SK-MEL-5 (cell line): ENCODE measurements around the gene NTMT2. TPM values are rescaled to one million over a fixed set of nuclear protein-coding genes. Genes with fewer than 3 reads are reported as not detected.
"Not testable (repeated sequence)": the region's sequence is repeated elsewhere in the genome, so short reads cannot be mapped to it uniquely, and the experiment has no call there.

Source experiments
- DNase-seq: peaks from one replicate; pipeline ENCODE4 v3.0.0-alpha.2; 2016; ENCODE audit warnings: low read depth, low spot score
- in situ Hi-C: cut with HindIII; loops from 2 replicates; pipeline ENCODE4 v1.10.0; 2016; ENCODE audit warnings: low sequenced_read_pairs, high pct_unique_total_duplicates, low pct_unique_long_range_greater_than_20kb
- total RNA-seq: library from RNA; depleted of rRNA; stranded (reverse); fragments of >200 nt; shearing (Covaris generic); gene quantifications from 2 replicates; pipeline ENCODE4 v1.2.3, GENCODE V29; 2014

The NTMT2 gene
- total RNA-seq, 1 experiment from 2014 or later = not detected

DNA sequence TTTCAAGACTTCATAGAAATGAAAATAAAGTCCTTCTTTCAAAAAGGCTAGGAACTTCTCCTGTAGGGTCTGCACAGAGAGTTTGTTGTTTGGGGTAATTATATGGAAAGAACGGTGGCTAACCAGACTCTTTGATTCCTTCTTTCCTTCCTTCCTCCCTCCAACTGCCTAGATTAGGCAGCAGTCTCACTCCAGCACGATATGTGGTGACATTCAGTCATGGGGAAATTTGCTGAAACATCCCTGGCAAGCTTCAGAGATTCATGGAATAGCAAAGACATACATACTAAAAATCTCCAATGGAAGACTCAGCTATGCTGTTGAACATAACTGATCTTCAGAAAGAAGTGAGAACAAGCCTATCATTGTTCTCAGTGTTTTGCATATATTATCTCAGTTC lies 4.3 kb downstream of the NTMT2 start:
- in situ Hi-C loops = no loop called here
- DNase-seq = peak; percentile 82

DNA sequence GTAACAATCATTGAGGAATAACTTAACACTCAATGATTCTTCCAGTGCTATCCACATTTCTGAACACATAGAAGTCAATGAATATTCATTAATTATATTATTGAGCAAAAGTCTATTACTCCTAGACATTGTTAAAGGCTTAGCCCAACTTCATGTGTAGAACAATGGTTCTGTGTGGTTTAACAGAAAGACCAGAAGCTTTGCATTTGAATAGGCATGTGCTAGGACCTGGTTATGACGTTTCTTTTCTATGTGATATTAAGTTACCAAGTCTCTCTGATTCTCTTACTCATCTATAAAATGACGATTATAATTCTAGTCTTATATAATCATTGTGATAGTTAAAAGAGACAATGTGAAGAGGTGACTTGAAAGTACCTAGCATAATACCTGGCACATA lies 5.2 kb downstream of the NTMT2 start:
- no peak for DNase-seq
- in situ Hi-C loops = no loop called here

DNA sequence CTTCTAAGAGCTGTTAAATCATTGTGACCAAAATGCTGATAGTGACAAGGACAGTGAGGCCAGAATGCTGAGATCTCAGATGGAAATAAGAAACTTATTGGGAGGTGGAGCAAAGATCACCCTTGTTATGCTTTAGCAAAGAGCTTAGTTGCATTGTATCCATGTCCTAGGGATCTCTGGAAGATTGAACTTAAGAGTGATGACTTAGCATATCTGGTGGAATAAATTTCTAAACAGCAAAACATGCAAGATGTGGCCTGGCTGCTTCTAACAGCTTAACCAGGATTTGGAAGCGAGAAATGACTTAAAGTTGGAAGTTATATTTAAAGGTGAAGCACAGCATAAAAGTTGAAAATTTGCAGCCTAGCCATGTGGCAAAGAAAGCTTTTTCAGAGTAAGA lies 7.7 kb downstream of the NTMT2 start:
- in situ Hi-C loops = no loop called here
- no peak for DNase-seq

DNA sequence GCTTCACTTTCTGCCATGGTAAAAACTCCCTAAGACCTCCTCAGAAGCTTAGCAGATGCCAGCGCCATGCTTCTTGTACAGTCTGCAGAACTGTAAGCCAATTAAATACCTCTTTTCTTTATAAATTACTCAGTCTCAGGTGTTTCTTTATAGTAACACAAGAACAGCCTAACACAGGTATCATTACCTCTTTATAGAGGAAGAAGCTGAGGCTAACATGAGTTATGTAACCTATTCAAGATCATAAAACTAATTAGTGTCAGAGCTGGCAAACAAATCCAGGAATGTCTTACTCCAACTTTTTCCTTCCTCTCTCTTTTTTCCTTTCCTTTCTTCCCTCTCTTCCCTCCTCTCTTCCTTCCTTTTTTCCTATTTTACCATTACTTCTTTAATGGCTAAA lies 9.3 kb downstream of the NTMT2 start:
- in situ Hi-C loops = no loop called here
- no peak for DNase-seq

DNA sequence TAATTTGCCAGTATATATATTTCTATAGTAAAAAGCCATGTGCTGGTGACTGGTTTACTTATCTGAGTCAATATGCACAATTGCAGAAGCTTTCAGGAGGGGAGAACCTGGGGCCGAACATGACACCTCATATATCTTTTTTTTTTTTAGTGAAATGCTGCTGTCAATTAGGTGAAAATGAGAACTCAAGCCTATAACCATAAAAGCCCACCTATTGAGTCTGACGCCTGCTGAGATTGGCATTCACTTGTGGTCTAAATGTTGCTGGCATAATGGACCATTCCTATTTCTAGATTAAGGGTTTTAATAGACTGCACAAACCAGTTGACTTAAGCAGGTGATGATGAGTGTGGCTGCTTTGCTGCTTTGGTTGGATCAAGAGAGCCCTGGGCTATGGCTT lies 10.8 kb downstream of the NTMT2 start:
- in situ Hi-C loops = no loop called here
- DNase-seq = no peak

DNA sequence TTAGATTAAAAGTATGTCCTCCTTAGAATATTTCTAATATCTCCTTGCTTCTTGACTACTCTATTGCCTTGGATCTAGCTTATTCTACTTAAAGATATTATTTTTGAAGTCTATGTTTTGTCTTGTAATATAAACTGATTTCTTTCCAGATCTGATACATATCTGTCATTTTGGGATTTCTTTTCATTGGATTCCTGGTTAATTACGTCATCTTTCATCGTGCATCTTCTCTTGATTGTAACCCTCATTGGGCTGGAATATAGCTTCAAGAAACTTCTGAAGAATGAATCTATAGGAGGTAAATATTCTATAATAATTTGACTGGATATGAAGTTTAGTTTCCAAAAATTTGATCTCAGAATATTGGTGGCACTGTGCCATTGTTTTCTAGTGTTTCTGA lies 12.1 kb downstream of the NTMT2 start:
- in situ Hi-C loops = no loop called here
- DNase-seq = no peak

DNA sequence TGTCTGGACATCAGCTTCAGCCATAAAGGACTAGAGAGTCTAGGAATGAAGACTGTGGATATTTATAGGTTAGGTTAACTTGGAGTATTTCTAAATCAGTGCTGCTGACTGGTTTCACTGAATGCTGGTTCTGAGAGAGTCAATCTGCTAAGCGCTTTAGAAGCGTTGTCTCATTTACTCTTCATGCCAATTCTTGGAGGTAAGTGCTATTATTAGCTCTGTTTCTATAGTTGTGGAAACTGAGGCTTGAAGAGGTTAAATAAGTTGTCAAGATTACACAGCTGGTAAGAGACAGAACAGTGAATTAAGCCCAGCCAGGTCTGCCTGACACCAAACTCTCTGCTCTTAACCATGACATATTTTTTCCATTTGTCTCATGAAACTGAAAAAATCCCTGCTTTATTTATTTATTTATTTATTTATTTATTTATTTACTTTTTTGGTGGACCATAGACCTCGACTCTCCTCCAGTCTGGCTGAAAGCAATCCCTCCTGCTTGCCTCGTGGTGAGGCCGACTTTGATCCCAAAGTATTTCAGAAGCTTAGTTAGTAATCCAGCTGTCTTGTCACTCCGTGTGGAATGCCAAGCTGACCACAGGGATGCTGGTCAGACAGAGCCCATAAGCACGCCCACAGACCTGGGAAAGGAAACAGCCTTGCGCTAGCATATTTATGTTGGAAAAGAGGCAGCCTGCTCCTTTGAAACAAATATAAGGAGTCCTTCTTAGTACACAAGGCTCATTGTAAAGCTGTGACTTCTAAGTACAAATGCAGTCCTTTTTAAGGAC lies 16.9 kb downstream of the NTMT2 start:
- DNase-seq = peak; percentile 76
- in situ Hi-C loops = no loop called here

DNA sequence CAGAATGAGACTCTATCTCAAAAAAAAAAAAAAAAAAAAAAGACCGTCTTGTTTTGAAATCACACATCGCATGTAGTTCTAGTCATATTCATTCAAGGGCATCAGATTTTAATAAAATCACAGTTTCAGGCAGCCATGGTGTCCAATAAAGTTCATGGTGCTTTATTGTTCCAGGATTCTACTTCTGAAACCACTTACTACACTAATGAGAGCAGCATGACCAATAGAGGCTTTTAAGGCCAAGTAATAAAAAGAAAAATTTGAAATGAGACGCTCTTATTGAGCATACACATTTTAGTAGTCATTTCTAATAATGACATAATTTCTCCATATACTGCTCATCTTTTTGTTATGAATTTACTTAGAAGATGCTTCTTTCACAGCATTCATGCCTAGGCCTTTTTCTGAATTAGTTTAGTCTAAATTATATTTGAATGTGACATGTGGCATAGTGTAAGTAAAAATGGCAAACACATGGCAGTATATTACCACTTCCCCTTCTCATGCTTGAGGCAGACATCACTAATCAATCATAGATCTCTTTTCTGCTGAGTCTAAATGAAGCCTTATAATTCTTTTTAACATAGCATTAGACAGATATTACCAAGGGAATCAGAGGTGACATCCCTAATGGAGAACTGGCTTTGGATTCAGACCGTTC lies 18.5 kb downstream of the NTMT2 start:
- in situ Hi-C loops = no loop called here

DNA sequence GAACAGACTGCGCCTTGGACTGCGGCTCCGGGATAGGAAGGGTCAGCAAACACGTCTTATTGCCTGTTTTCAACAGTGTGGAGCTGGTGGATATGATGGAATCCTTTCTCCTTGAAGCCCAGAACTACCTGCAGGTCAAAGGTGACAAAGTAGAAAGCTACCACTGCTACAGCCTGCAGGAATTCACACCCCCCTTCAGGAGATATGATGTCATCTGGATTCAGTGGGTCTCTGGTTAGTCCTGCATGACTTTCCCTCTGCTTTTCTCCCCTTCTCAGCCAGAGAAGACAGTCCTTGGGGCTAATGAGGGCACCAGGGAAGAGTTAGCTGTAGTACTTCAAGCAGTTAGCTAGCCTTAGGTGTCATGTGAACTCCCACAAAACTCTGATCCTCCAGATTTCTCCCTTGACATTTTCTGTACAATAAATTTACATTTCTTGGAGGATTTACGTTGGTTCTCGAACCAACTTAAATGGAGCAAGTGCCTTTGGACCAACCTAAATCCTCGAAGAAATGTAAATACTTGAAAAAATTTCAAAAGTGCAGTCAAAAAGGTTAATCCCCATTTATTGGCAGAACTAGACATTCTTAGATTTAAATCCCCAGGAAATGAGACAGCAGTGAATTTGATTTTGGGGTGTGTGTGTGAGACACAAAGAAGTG lies 20.9 kb downstream of the NTMT2 start:
- DNase-seq = no peak
- in situ Hi-C loops = no loop called here

More for the DNA sequence above, 18.5 kb downstream of the NTMT2 start:
- DNase-seq = no peak

DNA sequence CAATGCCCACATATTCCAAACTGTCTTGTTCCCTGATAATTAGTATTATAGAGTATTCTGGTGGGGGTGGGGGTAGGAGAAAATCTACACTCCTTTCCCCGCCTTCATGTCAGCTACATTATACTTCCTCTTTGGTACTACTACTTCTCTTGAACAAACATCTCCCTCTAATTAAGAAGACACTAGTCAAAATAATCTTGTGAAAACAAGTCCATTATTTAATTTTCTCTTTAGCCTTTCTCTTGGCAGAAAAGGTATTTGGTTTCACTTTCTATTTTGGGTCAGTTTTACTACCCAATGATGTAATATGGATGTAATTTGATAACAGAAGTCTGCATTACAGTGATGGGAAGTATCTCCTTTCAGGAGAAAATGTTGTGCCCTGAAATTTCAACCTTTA lies 22.5 kb downstream of the NTMT2 start:
- DNase-seq = no peak
- in situ Hi-C loops = no loop called here

DNA sequence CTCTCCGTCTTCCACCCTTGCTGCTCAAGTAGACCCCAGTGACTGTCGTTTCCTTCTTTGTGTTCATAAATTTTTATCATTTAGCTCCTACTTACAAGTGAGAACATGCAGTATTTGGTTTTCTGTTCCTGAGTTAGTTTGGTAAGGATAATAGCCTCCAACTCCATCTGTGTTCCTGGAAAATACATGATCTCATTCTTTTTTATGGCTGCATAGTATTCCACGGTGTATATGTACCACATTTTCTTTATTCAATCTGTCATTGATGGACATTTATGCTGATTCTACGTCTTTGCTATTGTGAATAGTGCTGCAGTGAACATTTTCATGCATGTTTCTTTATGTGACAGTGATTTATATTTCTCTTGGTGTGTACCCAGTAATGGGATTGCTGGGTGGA lies 24.8 kb downstream of the NTMT2 start:
- in situ Hi-C loops, DNase-seq: not testable (repeated sequence)

DNA sequence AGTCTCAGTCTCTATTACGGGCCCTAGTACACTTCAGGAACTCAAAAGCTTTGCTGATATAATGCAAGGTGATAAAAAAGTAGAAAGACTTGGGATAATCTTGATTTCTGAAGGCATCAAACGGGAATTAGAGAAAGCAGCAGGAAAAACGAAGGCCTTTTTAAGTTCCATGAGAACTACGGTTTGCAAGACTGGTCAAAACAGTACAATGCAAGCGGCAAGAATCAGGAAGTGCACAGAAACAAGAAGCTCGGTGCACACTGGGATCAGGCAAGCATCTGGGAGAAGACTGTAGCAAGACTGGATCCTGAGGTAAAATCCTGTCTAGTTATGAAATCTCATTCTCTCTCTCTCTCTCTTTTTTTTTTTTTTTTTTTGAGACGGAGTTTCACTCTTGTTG lies 28.6 kb downstream of the NTMT2 start:
- DNase-seq = no peak
- in situ Hi-C loops = no loop called here

DNA sequence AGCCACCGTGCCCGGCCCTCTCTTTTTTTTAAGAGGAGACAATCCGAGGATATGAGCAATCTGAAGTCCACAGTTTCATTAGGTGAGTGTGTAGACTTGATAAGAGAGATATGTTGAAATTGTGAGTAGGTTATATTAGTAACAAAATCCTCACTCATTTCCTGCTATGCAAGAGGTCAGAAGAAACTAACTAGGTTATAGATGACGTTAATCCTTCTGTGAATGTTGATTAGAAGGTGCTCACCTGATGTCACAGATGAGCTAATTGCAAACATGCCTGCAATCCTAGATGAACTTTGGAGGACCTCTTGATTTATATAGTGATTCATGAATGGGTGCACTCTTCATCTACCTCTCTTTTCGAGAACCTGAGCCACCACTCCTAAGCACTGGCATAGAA lies 29.3 kb downstream of the NTMT2 start:
- in situ Hi-C loops = no loop called here
- DNase-seq = no peak

DNA sequence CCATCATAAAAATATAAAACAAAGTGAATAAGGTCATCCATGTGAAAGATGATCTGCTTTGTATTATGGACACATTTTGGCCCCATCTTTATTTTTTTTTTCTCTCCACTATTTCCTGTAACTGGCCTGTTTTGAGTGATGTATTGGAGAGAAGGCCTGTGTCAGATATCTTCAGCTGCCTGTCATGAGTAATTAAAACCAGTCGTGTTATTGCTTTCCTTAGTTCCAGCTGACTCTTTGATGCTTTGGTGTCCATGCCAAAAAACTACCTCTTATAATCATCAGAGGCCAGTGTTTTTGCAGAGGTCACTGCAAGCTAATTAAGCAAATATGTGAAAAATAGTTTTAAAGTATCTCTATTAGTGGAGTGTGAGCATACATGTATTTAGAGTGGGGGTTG lies 29.7 kb downstream of the NTMT2 start:
- in situ Hi-C loops = no loop called here
- DNase-seq = no peak

DNA sequence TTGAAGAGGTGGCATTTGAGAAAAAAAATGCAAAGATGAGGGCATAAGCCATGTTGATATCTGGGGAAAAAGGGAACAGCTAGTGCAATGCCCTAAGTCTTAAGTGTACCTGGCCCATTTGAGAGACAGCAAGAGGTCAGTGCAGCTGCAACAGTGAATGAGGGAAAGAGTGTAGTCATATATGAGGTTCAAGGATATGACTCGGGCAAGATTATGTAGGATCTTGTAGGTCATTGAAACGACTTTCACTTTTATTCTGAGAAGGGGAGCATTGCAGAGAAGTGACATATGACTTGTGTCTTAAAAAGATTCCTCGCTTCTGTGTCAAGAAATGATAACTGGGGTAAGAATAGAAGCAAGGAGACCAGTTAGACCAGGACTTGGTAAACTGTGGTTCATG lies 31.0 kb downstream of the NTMT2 start:
- in situ Hi-C loops = no loop called here
- DNase-seq = no peak

DNA sequence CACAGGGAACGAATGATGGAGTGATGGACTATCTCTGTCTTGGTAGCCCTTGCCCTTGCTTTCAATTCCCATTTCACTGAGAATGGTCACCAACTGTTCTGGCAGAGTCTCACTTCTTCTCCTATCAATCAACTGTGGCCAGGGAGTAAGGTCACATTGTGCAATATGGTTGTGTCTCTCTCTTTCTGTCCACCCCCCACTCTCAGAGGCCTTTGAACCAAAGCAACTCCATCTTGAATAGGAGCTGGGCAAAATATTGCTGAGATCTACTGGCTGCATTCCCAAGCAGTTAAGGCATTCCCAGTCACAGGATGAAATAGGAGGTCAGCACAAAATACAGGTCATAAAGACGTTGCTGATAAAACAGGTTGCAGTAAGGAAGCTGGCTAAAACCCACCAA lies 36.7 kb downstream of the NTMT2 start:
- in situ Hi-C loops = no loop called here

DNA sequence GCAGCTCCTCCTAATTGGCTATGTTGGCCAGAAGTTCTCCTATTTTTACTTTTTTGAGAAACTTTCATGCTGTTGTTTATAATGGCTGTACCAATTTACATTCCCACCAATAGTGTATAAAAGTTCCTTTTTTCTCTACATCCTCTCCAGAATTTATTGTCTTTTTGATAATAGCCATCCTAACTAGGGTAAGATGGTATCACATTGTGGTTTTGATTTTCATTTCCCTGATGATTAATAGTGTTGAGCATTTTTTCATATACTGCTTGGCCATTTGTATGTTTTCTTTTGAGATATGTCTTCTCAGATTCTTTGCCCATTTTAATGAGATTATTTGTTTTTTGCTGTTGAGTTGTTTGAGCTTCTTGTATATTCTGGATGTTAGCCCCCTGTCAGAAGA lies 46.8 kb downstream of the NTMT2 start:
- no peak for DNase-seq
- in situ Hi-C loops = no loop called here

More for the DNA sequence above, 36.7 kb downstream of the NTMT2 start:
- DNase-seq = no peak

DNA sequence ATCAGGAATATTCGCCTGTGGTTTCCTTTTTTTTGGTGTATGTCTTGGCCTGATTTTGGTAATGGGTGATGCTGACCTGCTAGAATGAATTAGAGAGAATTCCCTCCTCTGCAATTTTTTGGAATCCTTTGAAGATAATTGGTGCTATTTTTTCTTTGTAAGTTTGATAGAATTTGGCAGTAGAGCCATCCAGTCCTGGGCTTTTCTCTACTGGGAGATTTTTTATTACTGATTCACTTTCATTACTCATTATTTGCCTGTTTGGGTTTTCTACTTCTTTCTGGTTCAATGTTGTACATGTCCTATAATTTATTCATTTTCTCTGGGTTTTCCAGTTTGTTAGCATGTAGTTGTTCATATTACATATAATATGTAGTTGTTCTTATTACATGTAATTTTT lies 48.7 kb downstream of the NTMT2 start:
- no peak for DNase-seq
- in situ Hi-C loops = no loop called here
